ENCODE measurements around the gene FAM221B.

DNA sequence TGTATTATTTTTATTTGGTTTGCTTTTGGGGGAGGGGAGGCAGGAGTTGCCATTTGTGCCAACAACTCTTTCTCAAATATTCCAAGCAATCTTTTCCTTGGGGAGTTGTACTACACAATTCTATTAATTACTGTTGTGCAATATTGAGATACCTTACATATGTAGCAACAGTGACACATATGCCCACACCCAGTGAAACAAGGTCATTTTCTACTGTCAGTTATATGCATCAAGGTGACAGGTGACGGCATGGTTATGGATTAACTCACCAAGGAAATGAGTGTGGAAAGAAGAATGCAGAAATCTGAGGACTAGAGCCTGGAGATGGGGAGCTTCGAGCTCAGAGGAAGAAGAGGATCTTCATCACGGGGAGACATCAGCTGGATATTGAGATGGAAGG, 56.6 kb downstream of the FAM221B start:
- no peak for TF ChIP-seq POLR2A (IDR thresholded peaks at IDR 0.05)
- TF ChIP-seq, protein P1, sequence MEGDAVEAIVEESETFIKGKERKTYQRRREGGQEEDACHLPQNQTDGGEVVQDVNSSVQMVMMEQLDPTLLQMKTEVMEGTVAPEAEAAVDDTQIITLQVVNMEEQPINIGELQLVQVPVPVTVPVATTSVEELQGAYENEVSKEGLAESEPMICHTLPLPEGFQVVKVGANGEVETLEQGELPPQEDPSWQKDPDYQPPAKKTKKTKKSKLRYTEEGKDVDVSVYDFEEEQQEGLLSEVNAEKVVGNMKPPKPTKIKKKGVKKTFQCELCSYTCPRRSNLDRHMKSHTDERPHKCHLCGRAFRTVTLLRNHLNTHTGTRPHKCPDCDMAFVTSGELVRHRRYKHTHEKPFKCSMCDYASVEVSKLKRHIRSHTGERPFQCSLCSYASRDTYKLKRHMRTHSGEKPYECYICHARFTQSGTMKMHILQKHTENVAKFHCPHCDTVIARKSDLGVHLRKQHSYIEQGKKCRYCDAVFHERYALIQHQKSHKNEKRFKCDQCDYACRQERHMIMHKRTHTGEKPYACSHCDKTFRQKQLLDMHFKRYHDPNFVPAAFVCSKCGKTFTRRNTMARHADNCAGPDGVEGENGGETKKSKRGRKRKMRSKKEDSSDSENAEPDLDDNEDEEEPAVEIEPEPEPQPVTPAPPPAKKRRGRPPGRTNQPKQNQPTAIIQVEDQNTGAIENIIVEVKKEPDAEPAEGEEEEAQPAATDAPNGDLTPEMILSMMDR (IDR thresholded peaks at IDR 0.05): no peak
